ENCODE data around the gene CLCN6.

The CLCN6 gene

GRCh38 chr1:11779715-11780379, 26.1 kb upstream of the CLCN6 start:
- DNase-seq, result no peak

GRCh38 chr1:11780380-11781147, 25.4 kb upstream of the CLCN6 start:
- DNase-seq, result no peak

DNA sequence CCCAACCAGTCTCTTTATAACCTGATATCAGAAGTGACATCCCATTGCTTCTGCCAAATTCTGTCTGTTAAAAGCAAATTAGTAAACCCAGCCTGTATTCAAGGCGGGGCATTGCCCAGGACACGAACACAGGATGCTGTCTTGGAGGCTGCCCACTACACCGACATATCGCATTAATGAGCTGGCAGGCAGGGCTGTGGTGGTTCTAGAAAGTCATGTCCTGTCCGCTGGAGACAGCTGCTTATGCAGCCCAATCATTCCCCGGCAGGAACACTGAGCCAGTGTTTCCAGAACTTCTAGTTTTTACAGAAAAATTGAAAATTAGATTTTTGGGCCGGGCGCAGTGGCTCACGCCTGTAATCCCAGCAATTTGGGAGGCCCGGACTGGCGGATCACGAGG, 24.7 kb upstream of the CLCN6 start:
- no peak for DNase-seq

DNA sequence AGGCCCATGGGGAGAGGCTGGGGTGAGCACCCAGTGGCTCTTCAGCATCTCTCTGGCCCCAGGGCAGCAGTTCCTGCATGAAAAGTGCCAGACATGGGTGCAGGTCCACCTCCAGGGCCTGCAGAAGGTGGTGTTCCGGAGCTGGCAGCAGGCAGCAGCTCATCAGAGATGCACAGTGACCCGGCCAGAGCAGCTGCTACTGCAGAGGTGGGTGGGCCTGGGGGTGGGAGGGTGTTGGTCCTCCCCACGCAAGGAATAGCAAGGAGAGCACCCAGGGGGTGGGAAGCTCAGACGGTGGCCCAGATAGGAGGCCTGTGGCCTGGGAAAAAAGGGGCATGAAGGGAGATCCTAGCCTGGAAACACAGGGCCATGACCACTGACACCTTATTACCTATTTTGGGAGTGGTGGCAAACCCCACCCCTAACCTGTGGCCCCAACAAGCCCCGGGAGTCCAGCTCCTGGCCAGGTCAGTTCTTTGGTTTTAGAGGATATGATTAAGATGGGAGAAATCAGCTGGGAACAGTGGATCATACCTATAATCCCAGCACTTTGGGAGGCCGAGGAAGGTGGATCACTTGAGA, 23.8 kb upstream of the CLCN6 start:
- DNase-seq, result no peak

DNA sequence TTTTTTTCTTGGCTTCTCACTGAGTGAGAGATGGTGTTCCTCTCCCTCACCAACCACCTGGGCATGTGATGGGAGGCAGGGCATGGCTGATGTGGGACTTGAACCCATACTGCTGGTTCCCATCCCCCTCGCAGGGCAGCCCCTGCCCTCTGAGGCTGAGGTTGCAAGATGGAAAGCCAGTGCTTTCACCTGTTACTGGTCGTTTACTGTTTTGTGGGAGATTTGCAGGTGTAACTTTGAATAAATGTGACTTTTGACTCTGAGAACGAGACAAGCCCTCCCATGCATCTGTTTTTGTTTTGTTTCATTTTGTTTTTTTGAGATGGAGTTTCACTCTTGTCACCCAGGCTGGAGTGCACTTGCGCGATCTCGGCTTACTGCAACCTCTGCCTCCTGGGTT, 22.4 kb upstream of the CLCN6 start:
- DNase-seq, result no peak

DNA sequence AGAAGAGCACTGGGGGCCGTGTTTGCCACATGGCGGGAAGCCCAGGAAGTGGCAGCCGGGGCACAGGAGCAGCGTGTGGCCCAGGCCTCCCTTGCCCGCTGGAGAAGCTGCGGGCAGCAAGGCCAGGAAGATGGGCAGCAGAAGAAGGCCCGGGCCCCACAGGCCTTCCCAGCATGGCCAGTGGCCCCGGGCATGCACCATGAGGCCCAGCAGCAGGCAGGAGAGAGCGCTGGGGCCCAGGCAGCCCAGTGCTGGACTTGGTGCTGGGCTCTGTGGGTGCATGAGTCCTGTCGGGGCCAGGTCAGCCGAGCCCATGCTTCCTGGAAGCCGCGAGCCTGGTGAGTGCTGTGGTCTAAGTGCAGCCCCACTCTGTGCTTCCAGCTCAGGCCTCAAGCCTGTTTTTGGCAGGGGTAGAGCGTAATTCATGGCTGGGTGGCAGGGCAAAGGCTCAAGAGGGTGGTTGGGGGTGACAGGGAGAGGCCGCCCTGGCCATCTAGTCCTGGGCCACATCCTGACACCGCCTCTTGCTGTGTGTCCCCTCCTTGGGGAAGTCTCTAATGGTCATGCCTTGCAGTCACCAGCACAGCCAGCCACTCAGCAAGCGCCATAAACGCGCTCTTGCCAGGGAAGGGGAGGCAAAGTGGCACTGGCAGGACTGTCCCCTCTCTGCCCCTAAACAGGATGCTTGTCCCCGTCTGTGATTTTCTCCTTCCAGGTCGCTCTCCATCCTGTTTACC, 21.6 kb upstream of the CLCN6 start:
- no peak for DNase-seq

- DNase-seq, result peak in 1 of 2 donors; percentile 17
Measured at GRCh38 chr1:11784993-11785769, 20.8 kb upstream of the CLCN6 start.

DNA sequence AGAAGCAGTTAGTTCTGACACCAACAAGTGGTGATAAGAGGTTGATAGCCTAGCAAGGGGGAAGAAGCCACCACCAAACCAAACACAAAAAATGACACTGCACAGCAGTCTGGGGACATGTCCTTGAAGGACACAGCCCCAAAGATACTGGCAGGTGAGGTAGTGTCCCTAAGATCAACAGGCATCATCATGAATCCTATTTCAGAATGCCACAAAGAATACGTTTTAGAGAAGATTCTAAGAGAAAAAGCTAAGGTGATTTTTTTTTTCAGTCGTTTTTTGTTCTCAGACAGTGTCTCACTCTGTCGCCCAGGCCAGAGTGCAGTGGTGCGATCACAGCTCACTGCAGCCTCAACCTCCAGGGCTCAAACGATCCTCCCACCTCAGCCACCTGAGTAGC, 19.8 kb upstream of the CLCN6 start:
- no peak for DNase-seq

GRCh38 chr1:11787251-11787803, 18.7 kb upstream of the CLCN6 start:
- no peak for DNase-seq

- DNase-seq, result no peak
Measured at GRCh38 chr1:11787804-11788436, 18.1 kb upstream of the CLCN6 start.

DNA sequence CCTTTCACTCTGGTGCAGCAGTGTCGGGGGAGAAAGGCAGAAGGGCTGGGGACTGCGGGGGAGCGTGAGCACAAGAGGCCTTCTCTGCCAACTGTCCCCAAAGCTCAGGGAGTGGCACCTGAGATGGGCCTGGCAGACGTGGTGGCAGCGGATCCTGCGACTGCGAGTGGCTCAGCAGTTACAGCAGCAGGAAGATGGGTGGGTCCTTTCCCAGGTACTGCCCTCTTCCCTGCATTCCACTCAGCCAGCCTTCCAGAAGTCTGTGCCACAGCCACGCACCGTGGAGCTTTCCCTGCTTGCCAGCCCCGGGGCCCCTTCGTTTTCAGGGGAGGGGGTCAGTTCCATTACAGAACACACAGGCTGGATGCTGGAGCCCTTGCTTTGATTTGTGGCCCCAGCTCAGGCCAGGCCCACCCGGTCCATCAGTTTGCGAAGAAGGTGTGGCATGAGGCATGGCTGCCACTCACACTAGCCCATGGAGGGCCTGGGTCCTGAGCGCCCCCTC, 17.4 kb upstream of the CLCN6 start:
- DNase-seq, result no peak

GRCh38 chr1:11789126-11790067, 16.6 kb upstream of the CLCN6 start:
- no peak for DNase-seq

DNA sequence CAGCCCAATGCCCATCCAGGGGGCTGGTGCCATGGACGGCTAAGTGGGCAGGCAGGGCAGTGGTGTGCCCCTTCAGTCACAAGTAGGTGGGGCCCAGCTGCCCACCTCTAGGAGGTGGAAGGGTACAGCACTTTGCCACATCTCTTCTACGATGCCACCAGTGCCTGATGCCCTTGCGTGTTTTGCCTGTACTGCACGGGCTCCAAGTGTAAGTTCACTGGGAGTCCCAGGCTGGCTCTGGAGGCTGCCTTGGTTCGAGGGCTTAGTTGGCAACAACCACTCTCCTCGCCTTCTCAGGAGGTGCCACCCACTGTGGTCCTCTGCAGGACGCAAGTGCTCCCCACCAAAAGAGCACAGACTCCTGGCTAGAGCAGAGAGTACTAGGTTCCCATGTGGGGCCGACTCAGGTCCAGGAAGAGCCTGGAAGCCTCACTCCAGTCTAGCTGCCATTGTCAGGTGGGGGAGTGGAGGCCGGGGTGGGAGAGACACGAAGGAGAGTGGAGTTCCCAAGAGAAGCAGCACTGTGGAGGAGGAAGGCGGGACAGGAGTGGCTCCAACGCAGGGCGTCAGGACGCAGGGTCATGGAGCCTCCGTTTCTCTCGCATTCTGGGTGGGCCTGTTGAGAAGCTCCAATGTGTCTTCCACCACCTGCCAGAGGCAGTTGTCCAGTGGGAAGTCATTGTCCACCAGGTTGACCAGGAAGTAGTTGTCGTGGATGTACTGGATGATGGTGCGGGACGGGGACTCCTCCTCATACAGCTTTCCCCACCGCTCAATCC, 15.7 kb upstream of the CLCN6 start:
- no peak for DNase-seq

DNA sequence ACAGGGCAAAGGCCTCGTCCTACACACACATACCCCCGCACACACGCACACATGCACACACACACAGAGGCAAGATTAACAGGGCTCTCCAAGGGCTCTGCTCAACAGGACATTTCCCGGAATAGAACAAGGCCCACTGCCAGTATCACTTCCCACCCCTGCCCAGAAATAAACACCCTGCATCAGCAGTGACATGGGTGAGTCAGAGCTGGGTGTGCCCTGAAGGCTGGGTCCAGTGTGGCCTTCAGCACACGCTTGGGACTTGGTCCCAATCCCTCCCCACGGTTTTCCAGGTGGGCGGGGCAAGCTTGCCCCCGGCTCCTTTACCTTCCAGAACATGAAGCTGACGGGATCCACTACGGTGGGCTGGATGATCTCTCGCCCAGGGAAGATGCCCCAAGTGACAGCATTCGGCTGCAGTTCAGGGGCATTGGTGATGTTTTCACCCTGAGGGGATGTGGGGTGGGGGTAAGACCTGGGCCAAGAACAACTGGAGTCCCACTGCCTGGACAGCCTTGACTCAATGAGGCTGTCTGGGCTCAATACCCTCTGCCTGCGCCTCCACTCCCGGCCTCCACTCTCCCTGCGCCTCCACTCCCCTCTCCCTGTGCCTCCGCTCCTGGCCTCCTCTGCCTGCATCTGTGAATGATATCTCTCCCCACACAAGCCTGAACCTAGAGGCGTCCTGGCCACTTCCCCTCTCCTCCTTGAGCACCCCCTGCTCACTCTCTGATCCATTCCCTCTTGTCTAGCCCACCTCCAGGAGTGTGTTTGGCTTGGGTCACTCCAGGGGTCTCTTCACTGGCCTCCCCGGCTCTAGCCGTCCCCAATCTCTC, 14.9 kb upstream of the CLCN6 start:
- DNase-seq, result peak in 1 of 2 donors; percentile 38

GRCh38 chr1:11792106-11792505, 13.9 kb upstream of the CLCN6 start:
- DNase-seq, result no peak

DNA sequence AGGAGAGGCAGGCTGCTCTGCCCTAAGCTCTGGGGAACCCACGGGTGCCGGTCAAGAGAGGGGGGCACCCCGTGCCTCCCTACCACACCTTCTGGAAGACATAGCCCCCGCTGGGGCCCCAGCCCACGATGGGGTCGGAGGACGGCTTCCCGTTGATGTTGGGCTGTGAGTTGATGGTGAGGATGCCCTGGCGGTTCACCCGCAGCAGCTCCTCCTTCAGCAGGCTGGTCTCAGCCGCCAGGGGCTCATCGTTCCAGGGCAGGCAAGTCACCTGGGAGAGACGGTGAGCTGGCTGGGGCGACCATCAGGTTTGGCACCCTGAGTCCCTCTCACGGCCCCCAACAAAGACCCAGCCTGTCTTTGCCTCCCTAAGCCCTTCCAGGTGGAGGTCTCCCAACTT, 12.2 kb upstream of the CLCN6 start:
- no peak for DNase-seq

DNA sequence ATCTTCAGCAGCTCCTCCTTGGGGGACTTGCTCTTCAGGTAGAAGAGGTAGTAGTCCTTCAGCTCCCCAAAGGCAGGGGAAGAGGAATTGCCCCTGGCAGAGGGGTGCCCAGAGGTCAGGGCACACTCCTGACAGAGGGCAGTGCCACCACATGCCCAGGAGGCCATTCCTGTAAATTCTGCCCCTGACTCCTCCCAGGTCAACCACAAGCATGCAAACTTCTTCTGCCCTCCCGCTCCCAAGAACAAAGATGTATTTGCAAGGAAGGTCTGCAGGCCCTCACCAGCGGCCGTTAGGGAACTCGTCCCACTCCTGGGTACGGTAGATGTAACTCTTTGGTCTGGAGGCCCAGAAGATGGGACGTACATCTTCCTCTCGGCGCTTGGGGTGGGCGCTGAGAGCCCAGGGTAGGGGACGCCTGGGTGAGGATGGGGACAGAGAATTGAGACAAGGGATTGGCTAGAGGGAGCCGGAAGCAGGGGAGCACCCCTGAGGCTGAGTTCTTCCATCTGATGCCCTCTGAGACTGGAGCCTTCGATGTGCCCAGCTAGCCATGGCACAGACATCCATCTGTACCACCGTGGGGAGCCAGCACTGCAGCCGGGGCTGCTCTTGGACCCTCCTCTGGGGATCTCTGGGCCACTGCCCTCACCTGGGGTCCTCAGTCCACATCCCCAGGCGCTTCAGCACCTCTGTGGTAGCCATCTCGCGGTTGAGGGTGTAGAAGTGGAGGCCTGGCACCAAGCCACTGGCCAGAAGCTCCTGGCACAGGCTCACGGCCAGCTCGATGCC, 11.3 kb upstream of the CLCN6 start:
- no peak for DNase-seq

Measured in bone marrow (tissue), 2 donors.